BJ (cell line): ENCODE measurements around the gene LRP5. TPM values are rescaled to one million over a fixed set of nuclear protein-coding genes. Genes with fewer than 3 reads are reported as not detected.

ENCODE experiments used
- CTCF ChIA-PET: fragments of 350-600 bp; formaldehyde crosslinking; extraction: SDS; loops from one replicate; lab custom pipeline; 2021; ENCODE audit warnings: antibody characterized with exemption, inconsistent platforms; lab: Yijun Ruan, JAX
- POLR2A ChIA-PET: fragments of 300-600 bp; sonication (Branson Sonifier 250); formaldehyde crosslinking; extraction: SDS; loops from one replicate; lab custom pipeline; 2021; ENCODE audit warnings: antibody characterized with exemption; lab: Charles Lee
- DNase-seq: peaks from one replicate; pipeline ENCODE4 v3.0.0-alpha.2; 2011; ENCODE audit warnings: low read depth
- H3K27me3 ChIP-seq: 2 replicates; pipeline ENCODE4 v1.6.0; 2011; ENCODE audit warnings: low read length; ENCODE audit not compliant: control insufficient read depth, insufficient read depth
- H3K36me3 ChIP-seq: 2 replicates; pipeline ENCODE4 v1.5.1; 2011; ENCODE audit warnings: low read length; ENCODE audit not compliant: control insufficient read depth, insufficient read depth
- H3K4me3 ChIP-seq: 2 replicates; pipeline ENCODE4 v1.5.1; 2011; ENCODE audit warnings: low read depth, mild to moderate bottlenecking, control low read depth, low read length
- polyA plus RNA-seq: library from polyadenylated mRNA; depleted of rRNA; stranded (reverse); fragments of >200 nt; gene quantifications from 2 replicates; pipeline ENCODE4 v1.2.3, GENCODE V29; 2011; rRNA removed
- small RNA-seq: library from RNA; depleted of rRNA; stranded (forward); fragments of <200 nt; gene quantifications from one replicate; pipeline ENCODE3, GENCODE V24; 2012; ENCODE audit warnings: low replicate concordance, low read depth; ENCODE audit not compliant: insufficient read length
- TF ChIP-seq, protein P1 (sequence below): IDR thresholded peaks from 2 replicates; pipeline ENCODE4 v1.5.1; 2011; ENCODE audit warnings: low read depth, mild to moderate bottlenecking, control low read depth, inconsistent platforms, low read length, moderate library complexity; ENCODE audit not compliant: insufficient read depth

LRP5 gene
- polyA plus RNA-seq, 1 experiment, result 11.5 TPM

DNA sequence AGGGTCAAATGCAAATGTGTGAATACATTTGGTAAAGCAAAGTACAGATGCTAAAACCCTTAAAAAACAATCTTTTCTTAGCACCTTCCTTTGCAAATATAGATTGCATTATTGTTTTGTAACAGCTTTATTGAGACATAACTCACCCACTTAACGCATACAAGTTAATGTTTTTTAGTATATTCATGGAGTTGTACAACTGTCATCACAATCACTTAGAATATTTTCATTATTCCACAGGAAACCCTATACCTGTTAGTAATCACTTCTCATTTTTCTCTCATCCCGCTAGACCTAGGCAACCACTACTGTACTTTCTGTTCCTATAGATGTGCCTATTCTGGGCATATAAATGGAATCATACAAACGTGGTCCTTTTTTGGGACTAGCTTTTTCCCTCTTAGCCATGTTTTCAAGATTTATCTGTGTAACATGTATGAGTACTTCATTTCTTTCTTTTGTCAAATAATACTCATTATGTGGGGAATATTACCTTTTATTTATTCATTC, 182.9 kb downstream of the LRP5 start:
- CTCF ChIA-PET, result no interaction called here
- Histone ChIP-seq H3K27me3 (no peaks in the 10 kb centered on the region), H3K36me3 (no peaks in the 10 kb centered on the region), H3K4me3 (no peak overlapping the region)
- no peak for DNase-seq
- POLR2A ChIA-PET, result no interaction called here
- TF ChIP-seq, protein P1, sequence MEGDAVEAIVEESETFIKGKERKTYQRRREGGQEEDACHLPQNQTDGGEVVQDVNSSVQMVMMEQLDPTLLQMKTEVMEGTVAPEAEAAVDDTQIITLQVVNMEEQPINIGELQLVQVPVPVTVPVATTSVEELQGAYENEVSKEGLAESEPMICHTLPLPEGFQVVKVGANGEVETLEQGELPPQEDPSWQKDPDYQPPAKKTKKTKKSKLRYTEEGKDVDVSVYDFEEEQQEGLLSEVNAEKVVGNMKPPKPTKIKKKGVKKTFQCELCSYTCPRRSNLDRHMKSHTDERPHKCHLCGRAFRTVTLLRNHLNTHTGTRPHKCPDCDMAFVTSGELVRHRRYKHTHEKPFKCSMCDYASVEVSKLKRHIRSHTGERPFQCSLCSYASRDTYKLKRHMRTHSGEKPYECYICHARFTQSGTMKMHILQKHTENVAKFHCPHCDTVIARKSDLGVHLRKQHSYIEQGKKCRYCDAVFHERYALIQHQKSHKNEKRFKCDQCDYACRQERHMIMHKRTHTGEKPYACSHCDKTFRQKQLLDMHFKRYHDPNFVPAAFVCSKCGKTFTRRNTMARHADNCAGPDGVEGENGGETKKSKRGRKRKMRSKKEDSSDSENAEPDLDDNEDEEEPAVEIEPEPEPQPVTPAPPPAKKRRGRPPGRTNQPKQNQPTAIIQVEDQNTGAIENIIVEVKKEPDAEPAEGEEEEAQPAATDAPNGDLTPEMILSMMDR, result no peak

DNA sequence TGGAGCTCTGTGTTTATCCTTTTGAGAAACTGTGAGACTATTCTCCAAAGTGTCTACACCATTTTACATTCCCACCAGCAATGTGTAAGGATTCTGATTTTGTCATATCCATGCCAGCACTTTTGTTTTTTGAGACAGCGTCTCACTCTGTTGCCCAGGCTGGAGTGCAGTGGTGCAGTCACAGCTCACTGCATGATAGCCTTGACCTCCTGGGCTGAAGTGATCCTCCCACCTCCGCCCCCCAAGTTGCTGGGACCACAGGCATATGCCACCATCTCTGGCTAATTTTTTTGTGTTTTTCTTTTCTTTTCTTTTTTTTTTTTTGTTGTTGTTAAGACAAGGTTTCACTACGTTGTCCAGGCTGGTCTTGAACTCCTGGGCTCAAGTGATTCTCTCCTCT, 183.5 kb downstream of the LRP5 start:
- Histone ChIP-seq H3K4me3 (no peak overlapping the region), H3K27me3 (no peaks in the 10 kb centered on the region), H3K36me3 (no peaks in the 10 kb centered on the region)
- ChIA-PET CTCF (no interaction called here), POLR2A (no interaction called here)
- TF ChIP-seq, protein P1, result no peak
- no peak for DNase-seq

DNA sequence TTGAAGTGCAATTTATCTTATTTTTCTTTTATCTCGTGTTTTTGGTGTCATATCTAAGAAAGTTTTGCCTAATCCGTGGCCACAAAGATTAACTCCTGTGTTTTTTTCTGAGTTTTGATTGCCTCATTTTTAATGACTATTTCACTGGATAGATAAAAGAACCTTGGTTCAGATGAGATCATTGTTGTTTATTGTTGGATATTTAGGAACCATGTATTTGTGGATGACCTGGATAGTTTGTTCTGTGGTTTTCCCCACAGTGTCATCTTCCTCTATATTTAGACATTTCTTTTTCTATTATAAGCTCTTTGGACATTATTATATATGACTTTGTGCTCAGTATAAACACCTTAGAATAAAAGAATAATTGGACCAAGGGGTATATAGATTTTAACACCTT, 185.4 kb downstream of the LRP5 start:
- H3K4me3 ChIP-seq, result no peak overlapping the region
- H3K36me3 ChIP-seq, result no peaks in the 10 kb centered on the region
- CTCF ChIA-PET, result interaction anchor here (0.5 kb wide), 1 partner anchor 418 kb away, joined by 3 read pairs; no protein-coding TSS in a partner anchor
- POLR2A ChIA-PET, result interaction anchor here (0.7 kb wide), 1 partner anchor 42 kb away, joined by 3 read pairs; no protein-coding TSS in a partner anchor
- no peaks in the 10 kb centered on the region for H3K27me3 ChIP-seq
- DNase-seq, result no peak
- TF ChIP-seq, protein P1, result no peak

DNA sequence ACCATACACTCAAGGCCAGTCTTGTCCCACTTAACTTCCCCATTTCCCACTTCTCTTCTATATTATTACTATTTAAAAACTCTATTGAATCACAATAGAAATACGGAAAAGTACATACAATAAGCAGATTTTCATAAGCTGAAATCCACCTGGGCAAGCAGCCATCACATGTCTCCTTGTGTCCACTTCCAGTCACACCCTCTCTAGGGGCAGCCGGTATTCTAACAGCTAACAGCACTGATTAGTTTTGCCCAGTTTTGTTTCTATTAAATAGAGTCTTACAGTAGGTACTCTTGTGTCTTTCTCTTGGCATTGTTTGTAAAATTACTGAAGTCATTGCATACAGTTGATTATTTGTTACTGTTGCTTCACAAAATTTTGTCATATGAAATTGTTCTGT, 185.9 kb downstream of the LRP5 start:
- H3K36me3 ChIP-seq, result no peaks in the 10 kb centered on the region
- H3K27me3 ChIP-seq, result no peaks in the 10 kb centered on the region
- CTCF ChIA-PET, result no interaction called here
- TF ChIP-seq, protein P1, result no peak
- H3K4me3 ChIP-seq, result no peak overlapping the region
- POLR2A ChIA-PET, result interaction anchor here (0.7 kb wide), 1 partner anchor 43 kb away, joined by 3 read pairs; no protein-coding TSS in a partner anchor
- no peak for DNase-seq

Small RNAs within 50 kb of the gene (small RNA-seq; reads per million reads assigned to genes)
- not detected for gene NDUFA3P2

Other genes with a start within 250 kb of the LRP5 start
- 5.9 and 7.0 TPM in 2 replicates for gene CHKA, start 191.2 kb upstream of the LRP5 start, polyA plus RNA-seq
- 7.3 and 13.2 TPM in 2 replicates for gene KMT5B, start 99.3 kb upstream of the LRP5 start, polyA plus RNA-seq
- gene C11orf24, start 40.6 kb upstream of the LRP5 start, polyA plus RNA-seq, result 64.3 and 97.3 TPM in 2 replicates
- gene PPP6R3, start 148.2 kb downstream of the LRP5 start, polyA plus RNA-seq, result 31.6 and 50.5 TPM in 2 replicates